Sciatic nerve (tissue), 2 donors: ENCODE data around the gene COX19. TPM values are rescaled to one million over a fixed set of nuclear protein-coding genes. Genes with fewer than 3 reads are reported as not detected.
"Not testable (repeated sequence)": the region's sequence is repeated elsewhere in the genome, so short reads cannot be mapped to it uniquely, and the experiment has no call there.

ENCODE experiments used
- ATAC-seq: fragments of 200-7000 bp; cut with Tn5 transposase; one replicate; pipeline ENCODE4 v1.9.1; 2020; ENCODE audit warnings: mild to moderate bottlenecking, moderate library complexity
- DNase-seq: peaks from one replicate; pipeline ENCODE4 v3.0.0-alpha.2; 2020; ENCODE audit warnings: low spot score
- intact Hi-C: fragments of 100-400 bp; cut with DNase I; formaldehyde crosslinking; loops from one replicate; pipeline ENCODE4 v1.14.2; 2022
- total RNA-seq: library from RNA; stranded (reverse); fragmentation: NEBNext Ultra II Directional; extraction: Animal tissue kit (Norgen Biotek cat#: 25700); gene quantifications from one replicate; pipeline ENCODE4 v1.2.1, GENCODE V29; 2021
- donor health status: DM: no; HTN: no; CAD: no.
- donor health status: DM: no; HTN: no; CAD: no.

COX19 gene
- total RNA-seq, 1 donor from 2014 or later: 18.3 TPM

- intact Hi-C loops: no loop called here
- peak; percentile 7 for ATAC-seq
- no peak for DNase-seq
Observed at GRCh38 chr7:1012004-1012715, 36.8 kb upstream of the COX19 start.

GRCh38 chr7:1011297-1012003 lies 36.1 kb upstream of the COX19 start:
- ATAC-seq (no peak), DNase-seq (no peak)
- intact Hi-C loops: no loop called here

- ATAC-seq (no peak), DNase-seq (no peak)
- intact Hi-C loops: no loop called here
Observed at GRCh38 chr7:1010226-1010625, 34.9 kb upstream of the COX19 start.

GRCh38 chr7:1009747-1010146 lies 34.4 kb upstream of the COX19 start:
- intact Hi-C loops: loop anchor here (5.0 kb wide), 1 partner anchor 863 kb away; no protein-coding TSS in a partner anchor
- DNase-seq: no peak
- no peak for ATAC-seq

DNA sequence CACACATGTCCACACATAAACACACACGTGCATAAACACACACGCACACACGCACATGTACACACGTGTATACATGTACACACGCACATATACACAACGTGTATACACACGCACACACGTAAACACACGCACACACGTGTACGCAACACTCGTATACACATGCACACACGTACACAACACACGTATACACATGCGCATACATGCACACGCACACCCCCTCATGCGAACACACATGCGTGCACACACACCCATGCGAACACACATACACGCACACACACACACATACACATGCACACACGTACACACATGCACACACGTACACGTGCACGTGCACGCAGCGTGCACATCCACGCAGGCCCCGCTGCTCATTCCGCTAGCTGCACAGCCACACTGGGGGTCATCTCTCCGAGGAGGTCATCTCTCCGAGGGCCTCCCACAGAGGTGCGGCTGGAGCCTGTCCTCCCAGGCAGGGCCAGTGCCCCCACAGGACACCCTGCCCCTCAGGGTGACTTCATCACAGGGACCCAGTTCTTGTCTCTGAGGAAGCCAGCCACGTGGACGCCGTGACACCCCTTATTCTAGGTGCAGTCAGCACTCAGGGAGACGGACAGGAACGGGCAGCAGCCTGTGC lies 33.5 kb upstream of the COX19 start:
- DNase-seq (no peak), ATAC-seq (no peak)
- intact Hi-C loops: loop anchor here (5.0 kb wide), 1 partner anchor 863 kb away; no protein-coding TSS in a partner anchor

- no peak for ATAC-seq
- intact Hi-C loops: loop anchor here (5.0 kb wide), 1 partner anchor 864 kb away; no protein-coding TSS in a partner anchor
Observed at GRCh38 chr7:1007901-1008300, 32.6 kb upstream of the COX19 start.

GRCh38 chr7:1005303-1005702 lies 30.0 kb upstream of the COX19 start:
- DNase-seq (no peak), ATAC-seq (no peak)
- intact Hi-C loops: loop anchor here (5.0 kb wide), 1 partner anchor 867 kb away; no protein-coding TSS in a partner anchor

More at GRCh38 chr7:1007901-1008300, 32.6 kb upstream of the COX19 start:
- DNase-seq: no peak

DNA sequence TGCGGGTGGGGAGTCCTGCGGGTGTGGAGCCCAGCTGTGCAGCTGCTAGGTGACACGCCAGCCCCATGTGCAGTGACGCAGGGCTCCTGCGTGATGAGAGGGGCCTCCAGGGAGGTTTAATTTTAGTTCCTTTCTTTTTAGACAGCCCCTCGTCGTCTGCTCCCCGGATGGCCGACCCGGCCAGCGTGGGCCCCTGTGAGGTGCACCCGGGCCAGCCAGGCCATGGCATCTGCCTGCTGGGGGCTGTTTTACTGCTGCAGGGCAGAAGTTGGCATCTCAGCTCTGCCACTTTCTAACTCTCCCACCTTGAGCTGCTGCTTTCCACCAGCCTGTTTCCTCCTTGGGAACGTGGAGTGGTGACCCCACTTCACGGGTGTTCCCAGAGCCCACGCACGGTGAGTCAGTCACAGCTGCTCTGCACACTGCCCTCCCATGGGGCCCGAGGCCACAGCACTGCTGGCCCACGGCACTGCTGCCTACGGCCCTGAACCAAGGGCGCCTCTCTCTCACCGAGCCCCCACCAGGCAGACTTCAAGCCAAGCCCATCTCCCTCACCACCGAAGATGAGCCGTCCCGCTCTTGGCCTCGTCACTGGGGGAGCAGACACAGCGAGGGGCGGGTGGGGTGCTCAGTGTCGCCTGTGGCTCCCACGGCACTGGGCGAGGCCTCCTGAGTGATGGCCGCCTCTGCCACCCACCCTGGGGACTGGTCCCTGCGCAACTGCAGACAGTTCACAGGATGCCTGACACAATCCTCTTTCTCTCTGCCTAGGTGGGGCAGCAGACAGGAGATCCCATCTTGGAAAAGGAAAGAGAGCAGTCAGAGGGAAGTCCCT lies 28.9 kb upstream of the COX19 start:
- intact Hi-C loops: no loop called here
- DNase-seq (no peak), ATAC-seq (peak; percentile 6)

GRCh38 chr7:1002445-1002844 lies 27.1 kb upstream of the COX19 start:
- ATAC-seq, intact Hi-C loops, DNase-seq: not testable (repeated sequence)

DNA sequence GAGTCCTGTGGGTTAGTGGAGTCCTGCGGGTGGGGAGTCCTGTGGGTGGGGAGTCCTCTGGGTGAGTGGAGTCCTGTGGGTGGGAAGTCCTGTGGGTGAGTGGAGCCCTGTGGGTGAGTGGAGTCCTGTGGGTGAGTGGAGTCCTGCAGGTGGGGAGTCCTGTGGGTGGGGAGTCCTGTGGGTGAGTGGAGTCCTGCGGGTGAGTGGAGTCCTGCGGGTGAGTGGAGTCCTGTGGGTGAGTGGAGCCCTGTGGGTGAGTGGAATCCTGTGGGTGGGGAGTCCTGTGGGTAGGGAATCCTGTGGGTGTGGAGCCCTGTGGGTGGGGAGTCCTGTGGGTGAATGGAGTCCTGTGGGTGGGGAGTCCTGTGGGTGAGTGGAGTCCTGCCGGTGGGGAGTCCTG lies 26.7 kb upstream of the COX19 start:
- intact Hi-C loops, ATAC-seq, DNase-seq: not testable (repeated sequence)

GRCh38 chr7:1001069-1001770 lies 25.9 kb upstream of the COX19 start:
- peak; percentile 39 for ATAC-seq
- intact Hi-C loops, DNase-seq: not testable (repeated sequence)

GRCh38 chr7:999941-1000935 lies 24.9 kb upstream of the COX19 start:
- intact Hi-C loops: no loop called here
- DNase-seq (no peak), ATAC-seq (no peak)

DNA sequence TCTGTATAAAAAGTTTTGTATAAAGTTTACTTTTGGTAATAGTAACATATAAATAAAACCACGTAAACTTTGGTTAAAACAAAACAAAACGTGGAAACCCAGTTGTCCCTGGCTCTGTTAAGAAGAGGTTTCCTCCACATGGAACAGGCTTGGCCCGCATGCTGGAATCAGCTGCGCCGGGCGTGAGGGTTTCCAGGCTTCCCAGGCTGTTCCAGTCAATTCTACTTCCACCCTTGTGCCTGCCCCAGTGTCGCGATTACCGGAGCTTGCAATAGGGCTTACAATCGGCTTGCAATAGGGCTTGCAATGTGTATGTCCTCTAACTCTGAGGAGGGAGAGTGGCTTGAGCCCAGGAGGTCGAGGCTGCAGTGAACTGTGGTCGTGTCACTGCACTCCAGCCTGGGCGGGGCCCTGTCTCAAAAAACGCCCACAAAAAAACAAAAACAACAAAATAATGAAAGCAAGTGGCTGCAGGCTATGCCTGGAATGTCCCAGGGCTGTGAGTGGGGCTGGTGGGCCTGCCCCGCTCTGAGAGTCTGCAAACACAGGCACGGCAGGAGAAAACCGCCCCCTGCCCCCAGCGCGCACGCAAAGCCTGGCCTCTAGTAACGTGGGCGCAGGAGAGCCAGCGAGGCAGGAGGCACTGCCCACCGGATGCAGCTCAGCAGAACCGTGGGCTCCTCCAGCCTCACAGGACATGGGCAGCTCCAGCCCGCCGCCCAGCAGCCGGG lies 24.0 kb upstream of the COX19 start:
- peak; percentile 40 for ATAC-seq
- DNase-seq: no peak
- intact Hi-C loops: no loop called here

DNA sequence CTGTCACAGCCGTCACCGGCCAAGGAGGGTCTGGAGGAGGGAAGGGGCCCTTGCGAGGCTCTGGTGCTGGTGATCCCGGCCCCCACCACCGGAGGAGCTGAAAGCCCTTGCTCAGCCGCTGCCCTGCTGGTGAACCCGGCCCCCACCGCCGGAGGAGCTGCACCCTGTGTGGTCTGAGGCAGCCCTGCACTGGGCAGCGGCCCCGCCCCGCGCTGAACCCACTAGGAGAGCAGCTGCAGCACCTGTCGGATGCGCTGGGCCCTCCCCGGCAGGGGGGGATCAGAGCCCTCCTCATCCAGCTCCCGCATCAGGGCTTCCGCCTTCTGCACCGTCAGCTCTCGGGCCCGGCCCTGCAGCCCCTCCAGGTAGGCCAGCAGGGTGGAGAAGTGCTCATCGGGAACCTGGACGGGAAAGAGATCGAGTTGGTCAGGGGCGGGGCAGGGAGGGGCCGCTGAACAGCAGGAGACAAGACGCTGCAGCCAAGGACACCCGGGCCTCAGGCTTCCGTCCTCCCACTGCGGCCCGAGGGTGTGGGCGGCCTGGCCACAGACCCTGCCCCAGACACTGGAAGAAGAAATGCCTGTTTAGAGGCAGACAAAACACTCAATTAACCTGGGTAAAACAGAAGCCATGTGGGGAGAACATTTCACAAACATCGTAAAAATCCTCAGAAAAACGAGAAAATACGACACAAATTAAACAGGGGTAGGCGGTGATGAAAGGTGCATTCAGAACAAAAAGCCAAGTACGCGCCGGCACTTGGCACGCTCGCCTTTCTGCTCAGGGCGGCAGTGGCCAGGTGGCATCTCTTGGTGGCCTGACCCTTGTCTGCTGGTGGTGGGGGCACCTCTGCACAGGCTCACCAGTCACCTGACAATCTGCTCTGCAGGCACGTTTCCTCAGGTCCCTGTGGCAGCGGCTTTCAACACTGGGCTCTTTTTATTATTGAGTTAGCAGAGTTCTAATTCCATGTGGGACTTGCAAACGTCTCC lies 22.4 kb upstream of the COX19 start:
- intact Hi-C loops: no loop called here
- no peak for DNase-seq
- ATAC-seq: no peak

- ATAC-seq (no peak), DNase-seq (no peak)
- intact Hi-C loops: no loop called here
Observed at GRCh38 chr7:996079-996872, 20.9 kb upstream of the COX19 start.
